GM23248 (cell line): ENCODE results near the gene RPS28. TPM values are rescaled to one million over a fixed set of nuclear protein-coding genes. Genes with fewer than 3 reads are reported as not detected.

Source experiments
- DNase-seq: peaks from one replicate; pipeline ENCODE4 v3.0.0-alpha.2; 2015
- H2AFZ ChIP-seq: fragments of 200-600 bp; sonication (generic); 2 replicates; pipeline ENCODE4 v1.6.1; 2016; ENCODE audit warnings: antibody characterized with exemption
- H3F3A ChIP-seq: fragments of 200-600 bp; sonication (generic); 2 replicates; pipeline ENCODE4 v1.6.1; 2016; ENCODE audit warnings: mild to moderate bottlenecking, antibody characterized with exemption, mixed run types; ENCODE audit not compliant: insufficient read depth
- H3K27ac ChIP-seq: fragments of 200-600 bp; sonication (generic); 2 replicates; pipeline ENCODE4 v1.5.1; 2016; ENCODE audit warnings: mild to moderate bottlenecking
- H3K27me3 ChIP-seq: fragments of 200-600 bp; sonication (generic); replicated peaks from 2 replicates; pipeline ENCODE4 v1.6.1; 2016; ENCODE audit warnings: mild to moderate bottlenecking; ENCODE audit not compliant: insufficient read depth
- H3K36me3 ChIP-seq: fragments of 200-600 bp; sonication (generic); 2 replicates; pipeline ENCODE4 v1.6.1; 2016; ENCODE audit warnings: low read depth, mild to moderate bottlenecking
- H3K4me1 ChIP-seq: fragments of 200-600 bp; sonication (generic); 2 replicates; pipeline ENCODE4 v1.6.1; 2016; ENCODE audit warnings: mild to moderate bottlenecking; ENCODE audit not compliant: insufficient read depth
- H3K4me2 ChIP-seq: fragments of 200-600 bp; sonication (generic); one replicate; pipeline ENCODE4 v1.6.1; 2016; ENCODE audit warnings: mild to moderate bottlenecking; ENCODE audit not compliant: unreplicated experiment
- H3K4me3 ChIP-seq: fragments of 200-600 bp; sonication (generic); 2 replicates; pipeline ENCODE4 v1.5.1; 2016; ENCODE audit warnings: mild to moderate bottlenecking
- H3K79me2 ChIP-seq: fragments of 200-600 bp; sonication (generic); 2 replicates; pipeline ENCODE4 v1.6.1; 2016; ENCODE audit warnings: mild to moderate bottlenecking; ENCODE audit not compliant: insufficient read depth
- H3K9ac ChIP-seq: fragments of 200-600 bp; sonication (generic); 2 replicates; pipeline ENCODE4 v1.6.1; 2016; ENCODE audit warnings: mild to moderate bottlenecking
- H3K9me2 ChIP-seq: fragments of 200-600 bp; sonication (generic); 2 replicates; pipeline ENCODE4 v1.6.1; 2016; ENCODE audit warnings: mixed run types, mild to moderate bottlenecking, moderate library complexity; ENCODE audit not compliant: insufficient read depth
- H3K9me3 ChIP-seq: fragments of 200-600 bp; sonication (generic); one replicate; pipeline ENCODE4 v1.6.1; 2017; ENCODE audit warnings: low read depth
- H4K20me1 ChIP-seq: fragments of 200-600 bp; sonication (generic); 2 replicates; pipeline ENCODE4 v1.6.0; 2016; ENCODE audit not compliant: insufficient read depth
- EZH2 ChIP-seq: fragments of 200-600 bp; sonication (generic); IDR thresholded peaks from 2 replicates; pipeline ENCODE4 v1.6.1; 2018; ENCODE audit warnings: antibody characterized with exemption, mild to moderate bottlenecking; ENCODE audit not compliant: insufficient read depth, poor library complexity, severe bottlenecking
- EZH2phosphoT487 ChIP-seq: fragments of 200-600 bp; sonication (generic); IDR thresholded peaks from 2 replicates; pipeline ENCODE4 v1.6.1; 2018; ENCODE audit warnings: antibody characterized with exemption, moderate library complexity, mild to moderate bottlenecking, low read depth; ENCODE audit not compliant: insufficient read depth
- WGBS, 2 experiments: methylation state at CpG; one replicate each; pipeline ENCODE4 v1.1.6; 2015 to 2017; ENCODE audit warnings: low lambda C conversion rate in 2 of 2, low coverage in 1 of 2; ENCODE audit errors: missing lambda C conversion rate in 2 of 2; 5-methylcytosine and 5-hydroxymethylcytosine counted together
- in situ Hi-C: fragments of 300-500 bp; cut with MboI; formaldehyde crosslinking; loops from 2 replicates; pipeline ENCODE4 v1.15.0; 2020
- polyA plus RNA-seq: library from polyadenylated mRNA; unstranded; fragments of >200 nt; fragmentation: Nextera tagmentation; extraction: Ambion mirVana; gene quantifications from 2 replicates; pipeline ENCODE4 v1.2.1, GENCODE V29; 2016
- total RNA-seq: library from RNA; depleted of rRNA; stranded (reverse); fragments of >200 nt; shearing (Covaris generic); gene quantifications from 2 replicates; pipeline ENCODE4 v1.2.3, GENCODE V29; 2014

Gene RPS28
- total and polyA plus RNA-seq, 2 experiments from 2014 or later, result 235 to 587 TPM

DNA sequence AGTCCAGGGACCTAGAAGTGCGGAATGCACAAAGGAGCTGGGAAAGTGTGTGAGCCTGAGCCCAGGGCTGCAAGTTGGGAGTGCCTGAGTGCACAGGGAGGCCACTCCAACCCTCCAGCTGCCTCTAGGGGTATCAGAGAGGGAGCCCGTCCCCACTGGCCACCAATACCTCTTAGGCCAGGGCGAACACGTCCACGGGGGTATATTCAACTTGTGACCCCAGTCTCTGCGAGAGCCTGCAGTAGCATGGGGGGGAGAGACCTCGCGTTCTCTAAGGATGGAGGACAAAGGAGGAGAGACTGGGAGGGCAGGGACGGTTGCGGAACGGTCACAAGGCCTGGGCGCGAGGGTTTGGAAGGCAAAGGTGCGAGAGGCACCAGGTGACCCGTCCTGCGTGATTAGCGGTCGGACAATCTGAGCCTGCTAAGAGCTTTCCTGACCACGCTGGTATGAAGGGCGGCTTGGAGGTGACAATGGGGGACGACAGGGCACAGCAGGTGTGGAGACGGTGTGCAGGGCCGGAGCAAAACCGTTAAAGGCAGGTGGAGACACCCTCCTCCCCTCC, 13.8 kb upstream of the RPS28 start:
- no peaks in the 10 kb centered on the region for H3K9me3 ChIP-seq
- WGBS, 2 experiments, result 6 to 11% methylated on average over 24 of the region's 24 CpGs

GRCh38 chr19:8307965-8308866, 13.1 kb upstream of the RPS28 start, which contains the start of gene CD320:
CD320 (minus strand) TSS chr19:8308358; CDS start chr19:8308290, 68 bp downstream.
- no peaks in the 10 kb centered on the region for H3K27me3 ChIP-seq
- H3F3A ChIP-seq, result no peaks in the 10 kb centered on the region
- in situ Hi-C loops, result no loop called here
- DNase-seq, result peak; percentile 95
- peak within 1 kb of the TSS; percentile 75 for H3K9ac ChIP-seq
- H3K4me2 ChIP-seq, result peak within 1 kb of the TSS; percentile 82
- H3K4me3 ChIP-seq, result peak within 1 kb of the TSS; percentile 66
- peak within 1 kb of the TSS; percentile 64 for H2AFZ ChIP-seq
- peak within 1 kb of the TSS; percentile 37 for H3K27ac ChIP-seq
- no peaks in the 10 kb centered on the region for H3K9me2 ChIP-seq
- no peaks in the 10 kb centered on the region for H3K79me2 ChIP-seq
- 1 to 2% methylated on average over 58 to 63 of the region's 63 CpGs for WGBS, 2 experiments
- H3K36me3 ChIP-seq, result no peaks in the 10 kb centered on the region
- TF ChIP-seq EZH2 (no peak), EZH2phosphoT487 (no peak)
- H3K9me3 ChIP-seq, result no peaks in the 10 kb centered on the region
- H4K20me1 ChIP-seq, result no peaks in the 10 kb centered on the region
- peaks cover 15% of the 10 kb centered on the region for H3K4me1 ChIP-seq

More for the DNA sequence above, 13.8 kb upstream of the RPS28 start:
- Histone ChIP-seq H3K79me2 (no peaks in the 10 kb centered on the region), H3K9me2 (no peaks in the 10 kb centered on the region), H3K4me3 (peak overlapping the region; percentile 66), H3K36me3 (no peaks in the 10 kb centered on the region), H3K27me3 (no peaks in the 10 kb centered on the region), H3K4me1 (peaks cover 15% of the 10 kb centered on the region), H4K20me1 (no peaks in the 10 kb centered on the region), H3F3A (no peaks in the 10 kb centered on the region), H3K9ac (peak overlapping the region; percentile 75), H3K4me2 (peak overlapping the region; percentile 82), H3K27ac (no peak overlapping the region), H2AFZ (peak overlapping the region; percentile 64)
- DNase-seq, result peak; percentile 42
- in situ Hi-C loops, result no loop called here
- TF ChIP-seq EZH2 (no peak), EZH2phosphoT487 (no peak)

- no peak for DNase-seq
- Histone ChIP-seq H3K79me2 (no peaks in the 10 kb centered on the region), H3K9me3 (no peaks in the 10 kb centered on the region), H3K9me2 (no peaks in the 10 kb centered on the region), H4K20me1 (no peaks in the 10 kb centered on the region), H3F3A (no peaks in the 10 kb centered on the region), H3K4me3 (peak overlapping the region; percentile 66; the same call in 1 of the 2 replicates), H3K9ac (peak overlapping the region; percentile 75), H2AFZ (no peak overlapping the region), H3K27me3 (no peaks in the 10 kb centered on the region), H3K4me1 (peaks cover 15% of the 10 kb centered on the region), H3K4me2 (peak overlapping the region; percentile 82), H3K27ac (peak overlapping the region; percentile 37), H3K36me3 (no peaks in the 10 kb centered on the region; the same call in 1 of the 2 replicates)
- TF ChIP-seq EZH2 (no peak), EZH2phosphoT487 (no peak)
- 53 to 55% methylated on average over 17 of the region's 17 CpGs for WGBS, 2 experiments
- in situ Hi-C loops, result no loop called here
These were observed 12.4 kb upstream of the RPS28 start for GRCh38 chr19:8308891-8309291.

DNA sequence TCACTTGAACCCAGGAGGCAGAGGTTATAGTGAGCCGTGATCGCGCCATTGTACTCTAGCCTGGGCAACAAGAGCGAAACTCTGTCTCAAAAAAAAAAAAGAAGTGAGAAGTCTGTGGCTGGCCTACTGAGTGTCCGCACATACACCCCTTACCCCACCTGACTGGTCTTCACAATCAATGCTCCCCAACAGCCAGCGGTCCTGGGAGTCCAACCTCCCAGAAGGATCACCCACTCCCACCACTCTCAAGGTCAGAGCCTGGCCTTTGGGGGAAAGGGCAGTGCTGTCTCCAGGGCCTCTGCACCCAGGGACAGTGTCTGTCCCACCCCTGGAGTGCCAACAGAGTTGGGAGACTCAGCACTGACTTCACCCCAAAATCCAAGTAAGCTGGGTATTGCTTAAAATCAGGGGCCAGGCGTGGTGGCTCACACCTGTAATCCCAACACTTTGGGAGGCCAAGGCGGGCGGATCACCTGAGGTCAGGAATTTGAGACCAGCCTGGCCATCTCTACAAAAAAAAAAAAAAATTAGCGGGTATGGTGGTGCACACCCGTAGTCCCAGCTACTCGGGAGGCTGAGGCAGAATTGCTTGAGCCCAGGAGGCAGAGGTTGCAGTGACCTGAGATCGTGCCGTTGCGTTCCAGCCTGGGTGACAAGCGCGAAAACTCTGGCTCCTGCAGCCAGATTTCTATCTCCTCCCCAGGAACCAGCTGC, 10.8 kb upstream of the RPS28 start:
- Histone ChIP-seq H4K20me1 (no peaks in the 10 kb centered on the region), H3K36me3 (peaks cover 4% of the 10 kb centered on the region; the same call in 1 of the 2 replicates), H3K9me3 (no peaks in the 10 kb centered on the region), H3K79me2 (no peaks in the 10 kb centered on the region), H2AFZ (no peak overlapping the region), H3K9ac (no peak overlapping the region), H3K9me2 (no peaks in the 10 kb centered on the region), H3K4me2 (no peak overlapping the region), H3K27ac (no peak overlapping the region), H3K27me3 (no peaks in the 10 kb centered on the region), H3K4me1 (peaks cover 15% of the 10 kb centered on the region), H3F3A (no peaks in the 10 kb centered on the region), H3K4me3 (no peak overlapping the region)
- DNase-seq, result no peak
- 96 to 97% methylated on average over 17 of the region's 17 CpGs for WGBS, 2 experiments
- in situ Hi-C loops, result loop anchor here (5.0 kb wide), 1 partner anchor 43 kb away; no protein-coding TSS in a partner anchor
- no peak for TF ChIP-seq EZH2phosphoT487
- TF ChIP-seq EZH2, result no peak
